ENCODE data around the gene FBXL16. TPM values are rescaled to one million over a fixed set of nuclear protein-coding genes. Genes with fewer than 3 reads are reported as not detected.

FBXL16 gene
- total RNA-seq, 4 donors from 2014 or later, result 13.7 to 23.1 (median 17.9) TPM

GRCh38 chr16:730666-731509 lies 25.3 kb upstream of the FBXL16 start:
- peaks cover 50% of the 10 kb centered on the region for H3K36me3 ChIP-seq
- 73% methylated on average over 5 of the region's 22 CpGs for WGBS
- H3K4me1 ChIP-seq, result peaks cover 30% of the 10 kb centered on the region
- DNase-seq (ENCODE audit: low spot score in 2 of 2), result no peak
- no peak overlapping the region for H3K4me3 ChIP-seq
- no peaks in the 10 kb centered on the region for H3K9me3 ChIP-seq
- H3K27ac ChIP-seq, result no peak overlapping the region
- H3K27me3 ChIP-seq, result peaks cover 27% of the 10 kb centered on the region
- TF ChIP-seq CTCF (IDR thresholded peaks at IDR 0.05) (no peak), POLR2A (IDR thresholded peaks at IDR 0.05) (no peak), POLR2AphosphoS5 (IDR thresholded peaks at IDR 0.05) (no peak), EP300 (IDR thresholded peaks at IDR 0.05) (no peak)

GRCh38 chr16:729768-730665 lies 24.4 kb upstream of the FBXL16 start:
- DNase-seq (ENCODE audit: low spot score in 2 of 2), result no peak
- Histone ChIP-seq H3K9me3 (no peaks in the 10 kb centered on the region), H3K27ac (no peak overlapping the region), H3K36me3 (peaks cover 42% of the 10 kb centered on the region), H3K4me3 (no peak overlapping the region), H3K27me3 (peaks cover 34% of the 10 kb centered on the region), H3K4me1 (peaks cover 32% of the 10 kb centered on the region)
- TF ChIP-seq POLR2A (IDR thresholded peaks at IDR 0.05), result no peak
- TF ChIP-seq EP300 (IDR thresholded peaks at IDR 0.05), result no peak
- TF ChIP-seq POLR2AphosphoS5 (IDR thresholded peaks at IDR 0.05), result no peak
- TF ChIP-seq CTCF (IDR thresholded peaks at IDR 0.05), result no peak
- 65% methylated on average over 5 of the region's 37 CpGs for WGBS

GRCh38 chr16:728890-729744 lies 23.5 kb upstream of the FBXL16 start:
- no peaks in the 10 kb centered on the region for H3K9me3 ChIP-seq
- TF ChIP-seq POLR2A (IDR thresholded peaks at IDR 0.05), result no peak
- TF ChIP-seq CTCF (IDR thresholded peaks at IDR 0.05), result no peak
- TF ChIP-seq EP300 (IDR thresholded peaks at IDR 0.05), result no peak
- TF ChIP-seq POLR2AphosphoS5 (IDR thresholded peaks at IDR 0.05), result no peak
- peak overlapping the region; percentile 52 for H3K4me3 ChIP-seq
- 86% methylated on average over 9 of the region's 55 CpGs for WGBS
- DNase-seq (ENCODE audit: low spot score in 2 of 2), result no peak
- no peak overlapping the region for H3K27ac ChIP-seq
- peaks cover 34% of the 10 kb centered on the region for H3K27me3 ChIP-seq
- peaks cover 32% of the 10 kb centered on the region for H3K4me1 ChIP-seq
- peaks cover 33% of the 10 kb centered on the region for H3K36me3 ChIP-seq

GRCh38 chr16:728131-728889 lies 22.7 kb upstream of the FBXL16 start:
- TF ChIP-seq EP300 (IDR thresholded peaks at IDR 0.05), result no peak
- TF ChIP-seq POLR2A (IDR thresholded peaks at IDR 0.05), result no peak
- TF ChIP-seq POLR2AphosphoS5 (IDR thresholded peaks at IDR 0.05), result no peak
- TF ChIP-seq CTCF (IDR thresholded peaks at IDR 0.05), result no peak
- Histone ChIP-seq H3K27me3 (peaks cover 34% of the 10 kb centered on the region), H3K4me1 (peaks cover 32% of the 10 kb centered on the region), H3K9me3 (no peaks in the 10 kb centered on the region), H3K36me3 (peaks cover 24% of the 10 kb centered on the region), H3K4me3 (peak overlapping the region; percentile 52), H3K27ac (no peak overlapping the region)
- no peak for DNase-seq (ENCODE audit: low spot score in 2 of 2)
- no CpG with 5 or more reads among the region's 80 CpGs for WGBS

Measured in suprapubic skin (tissue), 4 donors.